A673 (cell line): Measurements from ENCODE around the gene TSHZ1.

Experiments
- EZH2 ChIP-seq: fragments of 200-600 bp; sonication (generic); IDR thresholded peaks from 2 replicates; pipeline ENCODE4 v1.6.1; 2017; ENCODE audit warnings: borderline replicate concordance, low read depth, mild to moderate bottlenecking, mixed read lengths, antibody characterized with exemption, low read length; ENCODE audit not compliant: poor library complexity, severe bottlenecking
- TF ChIP-seq, protein P1 (sequence below): fragments of 300-800, 200-600 bp; sonication (generic); conservative IDR thresholded peaks from 2 replicates; pipeline ENCODE4 v1.5.1; 2017; ENCODE audit warnings: low read depth, mild to moderate bottlenecking, antibody characterized with exemption, low read length, moderate library complexity, mixed read lengths

DNA sequence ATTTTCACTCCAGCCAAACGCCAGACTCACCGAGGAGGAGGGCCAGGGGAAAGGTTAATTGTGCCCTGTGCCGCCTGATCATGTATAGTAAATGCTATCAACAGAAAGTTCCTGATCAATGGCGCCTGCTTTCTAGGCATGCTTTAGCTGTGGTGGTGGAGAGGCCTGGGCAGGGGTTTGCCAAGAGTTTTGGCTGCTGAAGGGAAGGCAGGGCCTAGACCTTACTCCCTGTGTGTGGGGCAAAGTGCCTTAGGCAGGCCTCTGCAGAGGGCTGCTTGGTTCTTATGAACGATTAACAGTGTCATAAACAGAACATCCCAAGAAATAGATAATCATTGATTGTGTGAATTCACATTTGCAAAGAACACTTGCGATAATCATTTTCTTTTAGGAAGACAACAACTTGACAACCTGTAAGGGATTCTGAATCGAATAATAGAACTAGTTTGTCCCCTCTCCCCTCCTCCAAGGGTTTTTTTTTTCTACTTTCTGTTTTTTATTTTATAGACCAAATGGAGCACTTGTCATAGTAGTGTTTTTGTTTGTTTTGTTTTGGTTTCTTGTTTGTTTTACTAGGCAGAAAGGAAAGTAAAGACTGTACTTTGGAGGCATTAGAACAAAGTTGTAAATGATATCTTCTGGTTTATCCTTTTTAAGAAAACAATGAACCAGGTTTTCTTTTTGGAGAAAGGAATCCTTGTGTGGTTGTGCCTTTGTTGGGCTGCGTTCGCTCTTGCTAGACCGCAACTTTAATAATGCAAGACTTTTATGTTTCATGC is 6.5 kb downstream of the TSHZ1 start:
- TF ChIP-seq EZH2 = no peak
- TF ChIP-seq, protein P1, sequence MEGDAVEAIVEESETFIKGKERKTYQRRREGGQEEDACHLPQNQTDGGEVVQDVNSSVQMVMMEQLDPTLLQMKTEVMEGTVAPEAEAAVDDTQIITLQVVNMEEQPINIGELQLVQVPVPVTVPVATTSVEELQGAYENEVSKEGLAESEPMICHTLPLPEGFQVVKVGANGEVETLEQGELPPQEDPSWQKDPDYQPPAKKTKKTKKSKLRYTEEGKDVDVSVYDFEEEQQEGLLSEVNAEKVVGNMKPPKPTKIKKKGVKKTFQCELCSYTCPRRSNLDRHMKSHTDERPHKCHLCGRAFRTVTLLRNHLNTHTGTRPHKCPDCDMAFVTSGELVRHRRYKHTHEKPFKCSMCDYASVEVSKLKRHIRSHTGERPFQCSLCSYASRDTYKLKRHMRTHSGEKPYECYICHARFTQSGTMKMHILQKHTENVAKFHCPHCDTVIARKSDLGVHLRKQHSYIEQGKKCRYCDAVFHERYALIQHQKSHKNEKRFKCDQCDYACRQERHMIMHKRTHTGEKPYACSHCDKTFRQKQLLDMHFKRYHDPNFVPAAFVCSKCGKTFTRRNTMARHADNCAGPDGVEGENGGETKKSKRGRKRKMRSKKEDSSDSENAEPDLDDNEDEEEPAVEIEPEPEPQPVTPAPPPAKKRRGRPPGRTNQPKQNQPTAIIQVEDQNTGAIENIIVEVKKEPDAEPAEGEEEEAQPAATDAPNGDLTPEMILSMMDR = no peak
